Osteoblast (primary cell): ENCODE results near the gene SNURF. TPM values are rescaled to one million over a fixed set of nuclear protein-coding genes. Genes with fewer than 3 reads are reported as not detected.
"Not testable (repeated sequence)": the region's sequence is repeated elsewhere in the genome, so short reads cannot be mapped to it uniquely, and the experiment has no call there.

ENCODE experiments used
- DNase-seq: peaks from one replicate; pipeline ENCODE4 v3.0.0; 2011; ENCODE audit warnings: low spot score, mixed read lengths; ENCODE audit not compliant: insufficient read length; ENCODE audit errors: missing footprints
- H2AFZ ChIP-seq: 2 replicates; pipeline ENCODE4 v1.6.0; 2011; ENCODE audit warnings: mild to moderate bottlenecking, low read length
- H3K27ac ChIP-seq: 2 replicates; pipeline ENCODE4 v1.5.1; 2011; ENCODE audit warnings: mild to moderate bottlenecking, low read depth, low read length, moderate library complexity
- H3K27me3 ChIP-seq: 2 replicates; pipeline ENCODE4 v1.6.0; 2012; ENCODE audit warnings: mild to moderate bottlenecking, control low read depth, inconsistent platforms, low read length, moderate library complexity; ENCODE audit not compliant: insufficient read depth
- H3K36me3 ChIP-seq: 2 replicates; pipeline ENCODE4 v1.5.1; 2011; ENCODE audit warnings: mild to moderate bottlenecking, low read length, control low read depth, moderate library complexity; ENCODE audit not compliant: insufficient read depth
- H3K4me1 ChIP-seq: 2 replicates; pipeline ENCODE4 v1.5.1; 2011; ENCODE audit warnings: mild to moderate bottlenecking, low read length, control low read depth, moderate library complexity; ENCODE audit not compliant: insufficient read depth
- H3K4me2 ChIP-seq: 2 replicates; pipeline ENCODE4 v1.6.0; 2011; ENCODE audit warnings: mild to moderate bottlenecking, low read length; ENCODE audit not compliant: insufficient read depth
- H3K4me3 ChIP-seq: fragments of 200-600 bp; sonication (generic); 3 replicates; pipeline ENCODE4 v1.5.1; 2012; ENCODE audit warnings: mild to moderate bottlenecking, low read length, inconsistent platforms; ENCODE audit not compliant: insufficient read depth
- H3K79me2 ChIP-seq: 2 replicates; pipeline ENCODE4 v1.6.0; 2012; ENCODE audit warnings: mild to moderate bottlenecking, low read length, control low read depth, inconsistent platforms; ENCODE audit not compliant: insufficient read depth
- H3K9me3 ChIP-seq: 2 replicates; pipeline ENCODE4 v1.5.1; 2011; ENCODE audit warnings: low read depth, low read length, control low read depth
- H4K20me1 ChIP-seq: 2 replicates; pipeline ENCODE4 v1.6.0; 2012; ENCODE audit warnings: mild to moderate bottlenecking, low read length, control low read depth; ENCODE audit not compliant: insufficient read depth
- total RNA-seq: library from RNA; depleted of rRNA; stranded (reverse); fragments of >200 nt; gene quantifications from 2 replicates; pipeline ENCODE4 v1.2.3, GENCODE V29; 2012
- TF ChIP-seq, protein P1 (sequence below): IDR thresholded peaks from 2 replicates; pipeline ENCODE4 v1.5.1; 2011; ENCODE audit warnings: mild to moderate bottlenecking, low read depth, low read length, moderate library complexity; ENCODE audit errors: extremely low read depth

Gene SNURF
- total RNA-seq, 1 donor, result 17.0 TPM

DNA sequence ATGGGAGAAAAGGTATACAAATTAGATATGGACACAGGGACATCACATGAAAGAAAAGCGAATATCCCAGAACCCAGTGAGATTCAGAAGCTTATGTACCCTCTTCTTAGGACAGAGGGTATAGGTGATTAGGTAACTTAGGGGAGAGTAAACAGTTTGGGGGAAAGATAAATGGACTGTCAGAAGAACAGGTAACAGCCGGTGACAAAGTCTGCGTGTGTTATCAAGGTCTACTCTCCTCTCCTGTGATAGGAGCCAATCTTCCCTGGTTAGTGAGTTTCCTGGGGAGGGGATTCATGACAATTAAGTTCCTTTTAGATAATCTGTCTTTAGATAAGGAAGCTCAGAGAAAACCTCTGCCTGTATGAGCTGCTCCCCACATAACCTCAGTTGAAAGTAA, 30.6 kb upstream of the SNURF start:
- no peak for DNase-seq
- no peaks in the 10 kb centered on the region for H3K4me1 ChIP-seq

DNA sequence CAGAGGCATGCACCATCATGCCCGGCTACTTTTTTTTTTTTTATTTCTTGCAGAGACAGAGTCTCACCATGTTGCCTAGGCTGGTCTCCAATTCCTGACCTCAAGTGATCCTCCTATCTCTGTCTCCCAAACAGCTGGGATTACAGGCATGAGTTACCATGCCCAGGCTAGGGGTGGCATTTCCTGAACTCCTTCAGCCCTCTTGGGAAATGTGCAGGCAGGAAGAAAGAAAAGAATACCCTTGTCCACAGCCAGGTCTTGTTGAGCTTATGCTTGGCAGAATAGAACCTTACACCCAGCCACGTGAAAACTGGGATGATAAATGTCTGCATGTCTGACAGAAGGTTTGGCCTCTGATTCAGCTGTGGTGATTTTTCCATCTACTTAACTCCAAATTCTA, 30.2 kb upstream of the SNURF start:
- H3K4me1 ChIP-seq, result no peaks in the 10 kb centered on the region
- no peak for DNase-seq
- TF ChIP-seq, protein P1, sequence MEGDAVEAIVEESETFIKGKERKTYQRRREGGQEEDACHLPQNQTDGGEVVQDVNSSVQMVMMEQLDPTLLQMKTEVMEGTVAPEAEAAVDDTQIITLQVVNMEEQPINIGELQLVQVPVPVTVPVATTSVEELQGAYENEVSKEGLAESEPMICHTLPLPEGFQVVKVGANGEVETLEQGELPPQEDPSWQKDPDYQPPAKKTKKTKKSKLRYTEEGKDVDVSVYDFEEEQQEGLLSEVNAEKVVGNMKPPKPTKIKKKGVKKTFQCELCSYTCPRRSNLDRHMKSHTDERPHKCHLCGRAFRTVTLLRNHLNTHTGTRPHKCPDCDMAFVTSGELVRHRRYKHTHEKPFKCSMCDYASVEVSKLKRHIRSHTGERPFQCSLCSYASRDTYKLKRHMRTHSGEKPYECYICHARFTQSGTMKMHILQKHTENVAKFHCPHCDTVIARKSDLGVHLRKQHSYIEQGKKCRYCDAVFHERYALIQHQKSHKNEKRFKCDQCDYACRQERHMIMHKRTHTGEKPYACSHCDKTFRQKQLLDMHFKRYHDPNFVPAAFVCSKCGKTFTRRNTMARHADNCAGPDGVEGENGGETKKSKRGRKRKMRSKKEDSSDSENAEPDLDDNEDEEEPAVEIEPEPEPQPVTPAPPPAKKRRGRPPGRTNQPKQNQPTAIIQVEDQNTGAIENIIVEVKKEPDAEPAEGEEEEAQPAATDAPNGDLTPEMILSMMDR, result no peak

More for the DNA sequence above, 30.6 kb upstream of the SNURF start:
- Histone ChIP-seq H3K36me3 (no peaks in the 10 kb centered on the region), H3K9me3 (no peaks in the 10 kb centered on the region), H3K79me2 (no peaks in the 10 kb centered on the region), H4K20me1 (no peaks in the 10 kb centered on the region), H3K4me3 (no peak overlapping the region), H3K4me2 (no peak overlapping the region), H3K27ac (no peak overlapping the region), H2AFZ (no peak overlapping the region), H3K27me3 (no peaks in the 10 kb centered on the region)
- TF ChIP-seq, protein P1, result no peak

DNA sequence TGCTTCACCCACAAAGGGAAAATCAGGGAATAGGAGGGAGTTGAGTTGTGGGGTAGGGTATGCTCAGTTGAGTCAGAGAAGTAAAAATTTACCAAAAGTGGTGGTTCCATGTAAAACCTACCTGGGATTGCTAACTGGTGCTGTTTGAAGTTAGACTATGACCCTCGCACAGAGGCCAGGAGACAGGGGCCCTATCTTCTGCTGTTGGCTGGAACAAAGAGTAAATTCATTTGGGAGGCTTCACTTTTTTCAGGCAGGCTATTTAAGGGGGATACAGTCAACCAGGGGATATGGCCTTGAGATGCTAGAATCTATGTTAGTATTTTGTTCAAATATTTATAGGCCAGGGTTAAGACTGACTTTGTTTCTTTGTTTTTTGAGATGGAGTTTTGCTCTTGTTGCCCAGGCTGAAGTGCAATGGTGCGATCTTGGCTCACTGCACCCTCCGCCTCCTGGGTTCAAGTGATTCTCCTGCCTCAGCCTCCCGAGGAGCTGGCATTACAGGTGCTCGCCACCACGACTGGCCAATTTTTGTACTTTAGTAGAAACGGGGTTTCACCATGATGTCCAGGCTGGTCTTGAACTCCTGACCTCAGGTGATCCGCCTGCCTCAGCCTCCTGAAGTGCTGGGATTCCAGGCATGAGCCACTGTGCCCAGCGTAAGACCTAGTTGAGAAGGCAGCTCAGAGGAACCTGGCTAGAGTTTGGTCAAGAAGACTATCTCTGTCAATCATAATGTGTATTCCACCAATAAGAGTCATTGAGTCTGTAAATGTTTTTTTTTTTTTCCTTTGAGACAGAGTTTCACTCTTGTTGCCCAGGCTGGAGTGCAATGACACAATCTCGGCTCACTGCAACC, 22.7 kb upstream of the SNURF start:
- not testable (repeated sequence) for H3K27me3 ChIP-seq, H3K36me3 ChIP-seq, H4K20me1 ChIP-seq, H3K4me3 ChIP-seq, DNase-seq, H3K9me3 ChIP-seq, H3K79me2 ChIP-seq, H3K4me2 ChIP-seq, H2AFZ ChIP-seq, H3K27ac ChIP-seq, H3K4me1 ChIP-seq

More for the DNA sequence above, 30.2 kb upstream of the SNURF start:
- Histone ChIP-seq H3K36me3 (no peaks in the 10 kb centered on the region), H3K9me3 (no peaks in the 10 kb centered on the region), H4K20me1 (no peaks in the 10 kb centered on the region), H3K79me2 (no peaks in the 10 kb centered on the region), H3K4me3 (no peak overlapping the region), H3K4me2 (no peak overlapping the region), H2AFZ (no peak overlapping the region), H3K27ac (no peak overlapping the region), H3K27me3 (no peaks in the 10 kb centered on the region)

DNA sequence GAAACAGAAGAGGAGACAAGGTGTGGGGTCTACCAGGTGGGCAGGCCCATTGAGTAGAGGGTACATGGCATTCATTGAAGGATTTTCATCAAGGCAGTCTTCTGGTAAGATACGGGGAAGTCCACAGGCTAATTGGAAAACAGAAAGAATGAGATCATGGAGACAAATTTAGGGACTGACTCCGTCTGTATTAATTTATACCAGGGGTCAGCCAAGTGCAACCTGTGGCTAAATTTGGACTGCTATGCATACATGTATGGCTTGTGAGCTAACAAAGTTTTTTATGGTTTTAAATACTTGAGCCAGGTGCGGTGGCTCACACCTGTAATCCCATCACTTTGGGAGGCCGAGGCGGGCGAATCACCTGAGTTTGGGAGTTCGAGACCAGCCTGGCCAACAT, 21.1 kb upstream of the SNURF start:
- TF ChIP-seq, protein P1, result no peak
- no peak overlapping the region for H3K27ac ChIP-seq
- no peak overlapping the region for H3K4me3 ChIP-seq
- no peak overlapping the region for H2AFZ ChIP-seq
- H3K36me3 ChIP-seq, result no peaks in the 10 kb centered on the region
- H3K79me2 ChIP-seq, result no peaks in the 10 kb centered on the region
- no peaks in the 10 kb centered on the region for H3K27me3 ChIP-seq
- H4K20me1 ChIP-seq, result no peaks in the 10 kb centered on the region
- no peaks in the 10 kb centered on the region for H3K4me1 ChIP-seq
- H3K9me3 ChIP-seq, result no peaks in the 10 kb centered on the region
- no peak overlapping the region for H3K4me2 ChIP-seq
- DNase-seq, result no peak

DNA sequence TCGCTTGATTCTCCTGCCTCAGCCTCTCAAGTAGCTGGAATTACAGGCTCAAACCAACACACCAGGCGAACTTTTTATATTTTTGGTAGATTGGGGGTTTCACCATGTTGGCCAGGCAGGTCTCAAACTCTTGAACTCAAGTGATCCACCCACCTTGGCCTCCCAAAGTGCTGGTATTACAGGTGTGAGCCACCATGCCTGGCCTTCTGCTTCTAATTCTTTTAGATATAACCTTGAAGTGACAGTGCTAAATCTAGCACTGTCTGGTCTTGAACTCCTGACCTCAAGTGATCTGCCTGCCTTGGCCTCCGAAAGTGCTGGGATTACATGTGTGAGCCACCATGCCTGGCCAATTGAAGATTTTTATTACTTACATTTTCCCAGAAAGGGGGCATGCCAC, 16.6 kb upstream of the SNURF start:
- not testable (repeated sequence) for H3K4me1 ChIP-seq, H4K20me1 ChIP-seq, H3K4me3 ChIP-seq, H3K9me3 ChIP-seq, H3K36me3 ChIP-seq, H2AFZ ChIP-seq, H3K4me2 ChIP-seq, H3K79me2 ChIP-seq, DNase-seq, H3K27ac ChIP-seq, H3K27me3 ChIP-seq
